Raji (cell line): ENCODE measurements around the gene CALML5.

Source experiments
- POLR2A ChIP-seq: IDR thresholded peaks from 2 replicates; pipeline ENCODE4 v1.6.1; 2011; ENCODE audit warnings: low read depth, low read length, control low read depth; ENCODE audit not compliant: insufficient read depth

Gene CALML5

GRCh38 chr10:5468262-5469106, 30.9 kb downstream of the CALML5 start:
- no peak for TF ChIP-seq POLR2A

DNA sequence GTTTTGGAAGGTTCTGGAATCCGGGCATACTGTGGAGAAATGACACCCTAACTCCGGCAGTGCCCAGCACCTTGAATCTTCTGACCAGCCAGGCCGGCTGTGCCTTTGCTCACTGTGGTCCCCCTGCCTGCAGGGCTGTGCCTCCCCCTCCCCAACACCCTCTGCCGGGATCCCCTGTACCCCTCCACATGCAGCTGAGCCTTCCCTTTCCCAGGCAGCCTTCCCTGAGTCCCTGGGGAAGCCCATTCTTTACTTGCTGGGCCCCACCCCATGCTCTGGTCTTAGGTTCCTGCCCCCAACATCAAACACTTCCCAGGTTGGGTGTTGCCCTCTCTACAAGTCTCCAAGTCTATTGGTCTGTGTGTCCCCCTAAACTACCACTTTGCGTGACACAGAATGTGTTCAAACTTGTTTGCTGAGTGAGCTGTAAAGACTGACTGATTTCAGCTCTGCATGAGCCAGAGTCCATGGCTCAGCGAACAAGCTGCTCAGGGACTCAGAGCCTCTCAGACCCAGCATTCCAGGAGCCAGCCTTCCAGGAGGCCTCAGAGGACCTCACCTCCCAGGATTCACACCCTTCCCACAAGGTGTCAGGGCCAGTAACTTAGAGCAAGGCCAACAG, 31.6 kb downstream of the CALML5 start:
- no peak for TF ChIP-seq POLR2A

DNA sequence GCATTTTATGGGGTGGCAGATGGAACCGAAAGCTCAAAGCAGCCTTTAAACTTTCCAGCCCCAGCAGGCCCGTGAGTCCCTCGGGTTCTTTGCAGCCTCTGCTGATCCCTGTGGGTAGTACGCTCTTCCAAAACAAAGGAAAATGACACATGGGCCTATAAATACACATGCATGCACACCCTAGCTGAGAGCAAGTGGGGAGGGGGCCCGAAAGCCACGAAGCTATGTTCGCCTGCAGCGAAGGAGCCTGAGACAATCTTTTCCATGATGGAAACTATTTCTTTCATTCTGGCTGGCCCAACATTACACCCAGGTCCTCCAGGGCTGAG, 32.2 kb downstream of the CALML5 start:
- no peak for TF ChIP-seq POLR2A

- no peak for TF ChIP-seq POLR2A
Observed at GRCh38 chr10:5466451-5467206, 32.7 kb downstream of the CALML5 start.

DNA sequence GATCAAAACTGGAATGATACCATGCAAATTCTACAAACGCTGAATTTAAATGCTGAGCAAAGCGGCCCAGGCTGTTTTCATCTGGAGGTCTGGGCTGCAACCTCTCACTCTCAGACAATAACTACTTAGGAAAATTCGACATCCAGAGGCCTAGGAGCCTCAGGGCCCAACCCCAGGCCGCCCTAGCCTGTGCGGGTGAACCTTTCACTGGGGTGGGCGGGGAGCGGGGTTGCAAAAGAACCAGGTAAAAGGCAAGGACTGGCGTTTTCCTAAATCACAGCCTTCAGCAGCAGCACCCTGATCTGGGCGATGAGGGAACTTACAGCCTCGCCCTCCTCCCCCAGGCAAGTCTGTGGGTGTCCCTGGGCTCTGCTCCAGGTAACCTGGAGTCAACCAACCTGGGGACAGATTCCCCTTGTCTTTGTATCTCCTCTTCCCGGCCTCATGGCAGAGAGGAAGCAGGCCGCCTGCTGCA, 33.4 kb downstream of the CALML5 start:
- no peak for TF ChIP-seq POLR2A

DNA sequence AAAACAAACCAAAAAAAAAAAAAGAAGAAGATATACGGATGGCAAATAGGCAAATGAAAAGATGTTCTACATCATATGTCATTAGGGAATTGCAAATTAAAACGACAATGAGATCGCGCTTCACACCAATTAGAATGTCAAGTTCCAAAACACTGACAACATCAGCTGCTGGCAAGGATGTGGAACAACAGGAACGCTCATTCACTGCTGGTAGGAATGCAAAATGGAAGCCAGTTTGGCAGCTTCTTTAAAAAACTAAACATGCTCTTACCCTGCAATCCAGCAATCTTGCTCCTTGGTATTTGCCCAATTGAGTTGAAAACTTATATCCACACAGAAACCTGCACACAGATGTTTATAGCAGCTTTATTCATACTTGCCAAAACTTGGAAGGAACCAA, 34.8 kb downstream of the CALML5 start:
- TF ChIP-seq POLR2A: no peak

GRCh38 chr10:5462841-5463293, 36.5 kb downstream of the CALML5 start:
- no peak for TF ChIP-seq POLR2A

GRCh38 chr10:5461914-5462840, 37.2 kb downstream of the CALML5 start:
- TF ChIP-seq POLR2A: no peak

DNA sequence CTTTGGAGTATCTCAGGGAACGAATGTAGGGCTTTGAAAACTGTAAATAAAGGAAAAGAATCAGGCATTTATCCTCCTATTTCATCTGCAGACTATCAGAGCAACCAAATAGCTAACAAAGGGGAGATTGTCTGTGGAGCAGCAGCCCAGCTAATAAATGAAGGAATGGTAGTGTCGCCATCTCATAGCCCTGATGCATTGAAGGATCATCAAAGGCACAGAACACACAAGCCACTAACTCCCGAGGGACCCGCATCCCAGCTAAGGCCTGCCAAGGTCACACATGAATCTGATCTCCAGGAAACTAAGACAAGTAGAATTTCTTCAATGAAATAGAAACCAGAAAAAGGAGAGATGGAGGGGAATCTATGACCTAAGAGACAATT, 38.2 kb downstream of the CALML5 start:
- TF ChIP-seq POLR2A: no peak

DNA sequence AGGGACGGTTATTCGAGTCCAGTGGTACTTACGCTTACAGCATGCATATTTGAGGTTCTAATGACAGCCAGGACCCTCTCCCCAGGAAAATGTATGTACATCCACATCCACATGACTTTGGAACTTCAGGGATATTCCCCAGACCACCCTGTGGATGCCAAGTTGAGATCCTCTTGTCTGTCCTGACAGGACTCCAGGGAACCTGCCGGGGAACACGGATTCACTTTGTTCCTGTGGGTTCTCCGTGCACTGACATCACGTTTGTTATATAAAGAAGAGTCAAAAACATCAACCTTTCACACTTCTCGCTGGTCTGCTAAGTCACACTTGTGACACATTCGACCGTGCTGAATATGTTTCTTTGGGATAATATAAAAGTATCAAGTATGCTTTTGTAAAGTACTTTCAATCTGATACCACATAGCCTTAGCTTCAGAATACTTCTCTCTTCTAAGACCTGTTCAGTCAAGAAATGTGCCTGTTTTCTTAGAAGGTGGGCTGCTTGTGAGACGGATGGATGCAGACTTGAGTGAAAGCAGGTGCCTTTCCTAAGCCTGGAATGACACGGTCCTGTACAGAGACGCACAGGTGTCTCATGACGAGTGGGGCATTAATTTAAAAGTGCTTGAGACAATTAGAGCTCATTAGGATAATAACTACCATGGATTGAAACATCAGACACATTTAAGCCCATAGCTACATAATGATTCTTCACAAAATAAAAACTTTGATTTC, 38.7 kb downstream of the CALML5 start:
- TF ChIP-seq POLR2A: no peak

DNA sequence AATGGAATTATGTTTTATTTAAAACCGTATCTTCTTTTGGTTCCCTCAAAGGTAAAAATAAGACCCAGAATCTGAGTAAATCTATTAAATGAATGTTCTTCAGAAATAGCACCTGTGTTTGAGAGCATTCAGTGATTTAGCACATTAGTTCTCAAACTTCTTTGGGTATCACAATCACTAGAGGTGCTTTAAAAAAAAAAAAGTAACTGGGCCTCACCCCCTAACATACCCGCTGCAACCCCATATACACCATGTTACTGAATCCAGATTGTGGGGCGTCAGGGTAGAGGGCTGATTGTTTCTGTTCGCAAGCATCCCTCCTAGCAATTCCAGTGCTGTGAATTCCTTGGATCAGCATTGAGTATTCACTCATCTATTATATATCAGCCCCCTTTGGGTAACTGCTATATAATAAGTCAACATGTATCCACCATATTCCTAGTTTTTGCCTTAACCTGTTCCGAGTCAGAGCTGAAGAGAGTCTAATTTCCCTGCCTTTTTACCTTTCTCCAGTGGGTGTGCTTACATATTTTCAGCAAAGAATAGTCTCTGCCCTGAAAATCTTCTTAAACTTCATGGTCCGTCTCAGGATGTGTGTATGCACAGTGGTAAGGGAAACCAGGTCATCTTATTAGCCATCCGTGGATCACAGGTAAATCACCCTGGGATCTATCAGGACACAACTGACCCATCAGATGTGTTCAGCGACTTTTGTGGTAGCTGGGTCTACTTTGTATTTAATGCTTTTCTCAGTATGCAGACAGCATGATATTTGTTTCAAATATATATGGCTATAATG, 40.2 kb downstream of the CALML5 start:
- no peak for TF ChIP-seq POLR2A

DNA sequence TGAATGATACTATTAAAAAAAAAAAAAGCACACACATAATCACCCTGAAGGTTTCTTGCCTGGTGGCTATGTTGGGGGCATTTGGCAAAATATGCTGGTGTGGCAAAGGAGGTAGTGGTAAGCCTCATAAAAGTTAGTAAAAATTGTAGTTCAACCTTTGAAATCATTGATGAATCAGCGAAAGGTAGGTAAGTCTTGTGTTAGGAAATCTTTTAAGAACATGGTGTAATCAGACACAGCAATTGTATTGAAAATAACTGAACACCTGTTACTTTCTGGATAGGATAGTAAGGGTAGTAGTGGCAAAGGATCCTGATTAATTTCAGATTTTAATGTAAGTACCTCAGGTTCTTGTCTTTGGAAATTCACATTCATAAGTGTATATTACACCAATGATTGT, 40.9 kb downstream of the CALML5 start:
- TF ChIP-seq POLR2A: no peak

DNA sequence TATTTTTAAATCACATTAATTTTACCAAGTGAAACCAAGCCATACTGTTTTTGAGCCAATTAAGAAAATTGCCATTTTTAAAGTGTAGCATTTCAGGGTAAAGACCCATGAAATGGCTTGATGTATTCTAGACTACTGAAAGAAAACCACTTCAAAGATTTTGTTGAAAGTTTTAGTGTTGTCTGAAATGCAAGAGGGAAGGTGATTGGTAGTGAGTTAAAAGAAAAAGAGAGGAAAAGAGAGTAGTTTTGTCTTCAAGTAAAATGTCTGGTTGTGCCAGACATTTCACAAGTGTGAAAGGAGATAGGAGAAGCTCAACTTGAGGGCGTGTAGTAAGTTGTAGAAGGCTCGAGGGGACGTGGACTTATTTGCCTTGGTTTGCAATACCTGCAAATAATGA, 41.6 kb downstream of the CALML5 start:
- no peak for TF ChIP-seq POLR2A
